Esophagus muscularis mucosa (tissue), 4 donors: ENCODE data around the gene HSD3B7.

Source experiments
- CTCF ChIP-seq, 3 experiments: fragments of 200-600 bp in 2 of 3; fragments of 450-650 bp in 1 of 3; sonication (generic) in 2 of 3; IDR thresholded peaks; one replicate each; pipeline ENCODE4 v1.5.1; 2017 to 2019; ENCODE audit warnings: antibody characterized with exemption in 3 of 3, mild to moderate bottlenecking in 2 of 3, moderate library complexity in 1 of 3
- EP300 ChIP-seq: sonication (generic); formaldehyde crosslinking; IDR thresholded peaks from one replicate; pipeline ENCODE4 v1.6.1; 2017; ENCODE audit warnings: antibody characterized with exemption
- POLR2A ChIP-seq: fragments of 450-650 bp; IDR thresholded peaks from one replicate; pipeline ENCODE4 v1.6.1; 2017; ENCODE audit warnings: antibody characterized with exemption, moderate library complexity, mild to moderate bottlenecking, low read depth

GRCh38 chr16:30979170-30980022 is 5.6 kb upstream of the HSD3B7 start:
- TF ChIP-seq POLR2A (no peak), CTCF (IDR thresholded peaks at IDR 0.05) (no peak), EP300 (no peak)
